Smooth muscle cell (in vitro differentiated cells): ENCODE measurements around the gene MADCAM1. TPM values are rescaled to one million over a fixed set of nuclear protein-coding genes. Genes with fewer than 3 reads are reported as not detected.

ENCODE experiments used
- DNase-seq: peaks from one replicate; lab custom pipeline; 2025; ENCODE audit not compliant: unreplicated experiment; lab: John Stamatoyannopoulos, UW
- H2AFZ ChIP-seq: fragments of 200-600 bp; sonication (generic); 2 replicates; pipeline ENCODE4 v1.6.0; 2016; ENCODE audit warnings: antibody characterized with exemption, low read depth, mild to moderate bottlenecking
- H3F3A ChIP-seq: fragments of 200-600 bp; sonication (generic); 2 replicates; pipeline ENCODE4 v1.6.0; 2017; ENCODE audit warnings: antibody characterized with exemption, low read depth
- H3K27ac ChIP-seq: fragments of 200-600 bp; sonication (generic); 2 replicates; pipeline ENCODE4 v1.5.1; 2016; ENCODE audit warnings: low read depth, mild to moderate bottlenecking
- H3K27me3 ChIP-seq: fragments of 200-600 bp; sonication (generic); 2 replicates; pipeline ENCODE4 v1.6.1; 2016; ENCODE audit warnings: low read depth, mild to moderate bottlenecking
- H3K36me3 ChIP-seq: fragments of 200-600 bp; sonication (generic); 2 replicates; pipeline ENCODE4 v1.5.1; 2016; ENCODE audit warnings: low read depth
- H3K4me1 ChIP-seq: fragments of 200-600 bp; sonication (generic); 2 replicates; pipeline ENCODE4 v1.5.1; 2016; ENCODE audit warnings: low read depth
- H3K4me2 ChIP-seq: fragments of 200-600 bp; sonication (generic); 2 replicates; pipeline ENCODE4 v1.6.0; 2016; ENCODE audit warnings: mild to moderate bottlenecking
- H3K4me3 ChIP-seq: fragments of 200-600 bp; sonication (generic); 2 replicates; pipeline ENCODE4 v1.5.1; 2016; ENCODE audit warnings: mild to moderate bottlenecking
- H3K79me2 ChIP-seq: fragments of 200-600 bp; sonication (generic); 2 replicates; pipeline ENCODE4 v1.6.0; 2016; ENCODE audit warnings: low read depth, mild to moderate bottlenecking
- H3K9ac ChIP-seq: fragments of 200-600 bp; sonication (generic); 2 replicates; pipeline ENCODE4 v1.6.0; 2016; ENCODE audit warnings: low read depth
- H3K9me3 ChIP-seq: fragments of 200-600 bp; sonication (generic); replicated peaks from 2 replicates; pipeline ENCODE4 v1.5.1; 2016; ENCODE audit warnings: low read depth
- H4K20me1 ChIP-seq: fragments of 200-600 bp; sonication (generic); 2 replicates; pipeline ENCODE4 v1.6.0; 2016; ENCODE audit warnings: low read depth
- CTCF ChIP-seq: fragments of 200-600 bp; sonication (generic); IDR thresholded peaks from 2 replicates; pipeline ENCODE4 v1.5.1; 2017; ENCODE audit warnings: borderline replicate concordance, mild to moderate bottlenecking, antibody characterized with exemption; ENCODE audit not compliant: insufficient read depth, poor library complexity, severe bottlenecking
- WGBS: methylation state at CpG from one replicate; pipeline ENCODE4 v1.1.7; 2016; ENCODE audit warnings: low lambda C conversion rate; 5-methylcytosine and 5-hydroxymethylcytosine counted together
- polyA plus RNA-seq: library from polyadenylated mRNA; unstranded; fragments of >200 nt; fragmentation: Nextera tagmentation; extraction: Ambion mirVana; gene quantifications from 2 replicates; pipeline ENCODE4 v1.2.1, GENCODE V29; 2016
- total RNA-seq: library from RNA; depleted of rRNA; stranded (reverse); fragments of >200 nt; gene quantifications from 2 replicates; pipeline ENCODE4 v1.2.3, GENCODE V29; 2014

MADCAM1 gene
- total and polyA plus RNA-seq, 2 experiments from 2014 or later: not detected

GRCh38 chr19:501646-502045 is 5.4 kb downstream of the MADCAM1 start:
- H3K4me1 ChIP-seq: peaks cover 4% of the 10 kb centered on the region
- no peak overlapping the region for H2AFZ ChIP-seq
- no peak overlapping the region for H3K4me2 ChIP-seq
- H3K27me3 ChIP-seq: peaks cover 25% of the 10 kb centered on the region
- H3K9me3 ChIP-seq: no peaks in the 10 kb centered on the region
- no peak for DNase-seq
- no peak overlapping the region for H3K4me3 ChIP-seq
- H4K20me1 ChIP-seq: no peaks in the 10 kb centered on the region
- 90% methylated on average over 14 of the region's 17 CpGs for WGBS
- no peaks in the 10 kb centered on the region for H3K79me2 ChIP-seq
- H3K27ac ChIP-seq: no peak overlapping the region
- no peaks in the 10 kb centered on the region for H3F3A ChIP-seq
- TF ChIP-seq CTCF: no peak
- H3K9ac ChIP-seq: no peak overlapping the region
- no peaks in the 10 kb centered on the region for H3K36me3 ChIP-seq

GRCh38 chr19:504616-505015 is 8.3 kb downstream of the MADCAM1 start:
- 95% methylated on average over 14 of the region's 14 CpGs for WGBS
- no peak overlapping the region for H3K4me3 ChIP-seq
- H3F3A ChIP-seq: no peaks in the 10 kb centered on the region
- H2AFZ ChIP-seq: no peak overlapping the region
- TF ChIP-seq CTCF: no peak
- peaks cover 9% of the 10 kb centered on the region for H3K4me1 ChIP-seq
- H3K4me2 ChIP-seq: no peak overlapping the region
- peaks cover 16% of the 10 kb centered on the region for H3K79me2 ChIP-seq
- H3K27ac ChIP-seq: no peak overlapping the region
- H3K9me3 ChIP-seq: no peaks in the 10 kb centered on the region
- H4K20me1 ChIP-seq: no peaks in the 10 kb centered on the region
- peaks cover 1% of the 10 kb centered on the region for H3K27me3 ChIP-seq
- DNase-seq: no peak
- H3K36me3 ChIP-seq: no peaks in the 10 kb centered on the region
- no peak overlapping the region for H3K9ac ChIP-seq

- Histone ChIP-seq H3K9me3 (no peaks in the 10 kb centered on the region), H3K4me2 (peak overlapping the region; percentile 100), H3K79me2 (peaks cover 16% of the 10 kb centered on the region), H3K27ac (peak overlapping the region; percentile 87), H3K36me3 (no peaks in the 10 kb centered on the region), H3K4me3 (peak overlapping the region; percentile 97), H3K4me1 (peaks cover 19% of the 10 kb centered on the region), H3K9ac (peak overlapping the region; percentile 91), H3F3A (peaks cover 5% of the 10 kb centered on the region), H2AFZ (peak overlapping the region; percentile 97), H3K27me3 (no peaks in the 10 kb centered on the region), H4K20me1 (no peaks in the 10 kb centered on the region)
- WGBS: 10% methylated on average over 45 of the region's 48 CpGs
- peak; percentile 99 for DNase-seq
- peak; percentile 90 for TF ChIP-seq CTCF
These were observed 10.4 kb downstream of the MADCAM1 start for GRCh38 chr19:506404-507285.
